NCI-H446 (cell line): ENCODE results near the gene ITGA11.
A peak's percentile ranks its signal among the peaks of the same experiment; 100 is the strongest.

ENCODE experiments used
- DNase-seq, 2 experiments: peaks; one replicate each; lab custom pipeline; 2025; lab: John Stamatoyannopoulos, UW

The ITGA11 gene

GRCh38 chr15:68265081-68265480, 166.9 kb downstream of the ITGA11 start:
- no peak for DNase-seq

GRCh38 chr15:68264282-68264681, 167.7 kb downstream of the ITGA11 start:
- no peak for DNase-seq

GRCh38 chr15:68262514-68263356, 169.2 kb downstream of the ITGA11 start:
- DNase-seq: no peak

GRCh38 chr15:68261980-68262379, 170.0 kb downstream of the ITGA11 start:
- no peak for DNase-seq

GRCh38 chr15:68261241-68261640, 170.7 kb downstream of the ITGA11 start:
- no peak for DNase-seq

- no peak for DNase-seq
Measured at GRCh38 chr15:68259883-68260282, 172.1 kb downstream of the ITGA11 start.

GRCh38 chr15:68258692-68259091, 173.3 kb downstream of the ITGA11 start:
- no peak for DNase-seq

GRCh38 chr15:68256675-68257450, 175.1 kb downstream of the ITGA11 start:
- DNase-seq: no peak

GRCh38 chr15:68252925-68253534, 178.9 kb downstream of the ITGA11 start:
- DNase-seq: peak; percentile 43 to 72

GRCh38 chr15:68249058-68249713, 182.8 kb downstream of the ITGA11 start:
- no peak for DNase-seq
